ENCODE measurements around the gene ITGB3.

ITGB3 gene

GRCh38 chr17:47295874-47296255 is 42.2 kb downstream of the ITGB3 start:
- DNase-seq (ENCODE audit: low read depth in 2 of 2, low spot score in 1 of 2), result no peak

GRCh38 chr17:47297661-47298400 is 44.2 kb downstream of the ITGB3 start:
- no peak for DNase-seq (ENCODE audit: low read depth in 2 of 2, low spot score in 1 of 2)

GRCh38 chr17:47298712-47299111 is 45.1 kb downstream of the ITGB3 start:
- no peak for DNase-seq (ENCODE audit: low read depth in 2 of 2, low spot score in 1 of 2)

GRCh38 chr17:47299239-47299910 is 45.7 kb downstream of the ITGB3 start:
- DNase-seq (ENCODE audit: low read depth in 2 of 2, low spot score in 1 of 2), result no peak

GRCh38 chr17:47300718-47301117 is 47.1 kb downstream of the ITGB3 start:
- no peak for DNase-seq (ENCODE audit: low read depth in 2 of 2, low spot score in 1 of 2)

GRCh38 chr17:47301161-47301560 is 47.5 kb downstream of the ITGB3 start:
- DNase-seq (ENCODE audit: low read depth in 2 of 2, low spot score in 1 of 2), result no peak

- no peak for DNase-seq (ENCODE audit: low read depth in 2 of 2, low spot score in 1 of 2)
Measured at GRCh38 chr17:47301831-47302230, 48.2 kb downstream of the ITGB3 start.

- DNase-seq (ENCODE audit: low read depth in 2 of 2, low spot score in 1 of 2), result no peak
Measured at GRCh38 chr17:47304186-47304585, 50.6 kb downstream of the ITGB3 start.

GRCh38 chr17:47305302-47305923 is 51.8 kb downstream of the ITGB3 start:
- no peak for DNase-seq (ENCODE audit: low read depth in 2 of 2, low spot score in 1 of 2)

- DNase-seq (ENCODE audit: low read depth in 2 of 2, low spot score in 1 of 2), result no peak
Measured at GRCh38 chr17:47310186-47310733, 56.6 kb downstream of the ITGB3 start.

GRCh38 chr17:47311420-47311819 is 57.8 kb downstream of the ITGB3 start:
- DNase-seq (ENCODE audit: low read depth in 2 of 2, low spot score in 1 of 2), result no peak

GRCh38 chr17:47315451-47316266 is 62.0 kb downstream of the ITGB3 start:
- DNase-seq (ENCODE audit: low read depth in 2 of 2, low spot score in 1 of 2), result no peak

GRCh38 chr17:47316311-47316710 is 62.7 kb downstream of the ITGB3 start:
- DNase-seq (ENCODE audit: low read depth in 2 of 2, low spot score in 1 of 2), result no peak

- DNase-seq (ENCODE audit: low read depth in 2 of 2, low spot score in 1 of 2), result no peak
Measured at GRCh38 chr17:47317119-47317518, 63.5 kb downstream of the ITGB3 start.

GRCh38 chr17:47318197-47318918 is 64.7 kb downstream of the ITGB3 start:
- no peak for DNase-seq (ENCODE audit: low read depth in 2 of 2, low spot score in 1 of 2)

GRCh38 chr17:47320879-47321502 is 67.4 kb downstream of the ITGB3 start:
- DNase-seq (ENCODE audit: low read depth in 2 of 2, low spot score in 1 of 2), result no peak

- peak; percentile 31 to 62 for DNase-seq (ENCODE audit: low read depth in 2 of 2, low spot score in 1 of 2)
Measured at GRCh38 chr17:47323382-47324223, 70.0 kb downstream of the ITGB3 start, which contains the start of gene EFCAB13. EFCAB13 (plus strand) TSS chr17:47323955; CDS start chr17:47328354, 4,399 bp downstream.

- DNase-seq (ENCODE audit: low read depth in 2 of 2, low spot score in 1 of 2), result peak in 1 of 2 donors; percentile 24
Measured at GRCh38 chr17:47324224-47325020, 70.8 kb downstream of the ITGB3 start.
